ENCODE results near the gene GLYATL1B. TPM values are rescaled to one million over a fixed set of nuclear protein-coding genes. Genes with fewer than 3 reads are reported as not detected.

The GLYATL1B gene
- total and polyA plus RNA-seq, 2 donors from 2014 or later: not detected

- TF ChIP-seq CTCF (IDR thresholded peaks at IDR 0.05; ENCODE audit: borderline replicate concordance, extremely low read depth, insufficient read depth): no peak
- peaks cover 3 to 20% (median 14%) of the 10 kb centered on the region in 3 donors for H3K4me1 ChIP-seq (ENCODE audit: control insufficient read depth in 2 of 3, insufficient read depth in 2 of 3, low read depth in 1 of 3, low read length in 3 of 3)
- intact Hi-C loops (cut with DNase I): no loop called here
- no peak overlapping the region for H3K4me3 ChIP-seq (ENCODE audit: low read length in 3 of 3)
- H3K9me3 ChIP-seq (ENCODE audit: control insufficient read depth in 2 of 3, insufficient read depth in 1 of 3, low read length in 3 of 3): no peaks in the 10 kb centered on the region
- DNase-seq (no peak), FAIRE-seq (no peak)
- peaks cover 0 to 5% (median 0%) of the 10 kb centered on the region in 3 donors for H3K36me3 ChIP-seq (ENCODE audit: control insufficient read depth in 2 of 3, insufficient read depth in 3 of 3, low read length in 3 of 3)
- no peaks in the 10 kb centered on the region for H3K27me3 ChIP-seq (ENCODE audit: control insufficient read depth, insufficient read depth, low read length)
- H3K9ac ChIP-seq (ENCODE audit: low read length in 3 of 3): no peak overlapping the region
- no peak overlapping the region for H3K27ac ChIP-seq (ENCODE audit: low read depth in 2 of 2, low read length in 2 of 2)
These were observed 55.1 kb downstream of the GLYATL1B start for GRCh38 chr11:59141191-59141590.

- DNase-seq: no peak
- Histone ChIP-seq H3K9me3 (ENCODE audit: control insufficient read depth in 2 of 3, insufficient read depth in 1 of 3, low read length in 3 of 3) (no peaks in the 10 kb centered on the region), H3K27ac (ENCODE audit: low read depth in 2 of 2, low read length in 2 of 2) (peak overlapping the region; percentile 96 to 99), H3K36me3 (ENCODE audit: control insufficient read depth in 2 of 3, insufficient read depth in 3 of 3, low read length in 3 of 3) (peaks cover 0 to 5% (median 0%) of the 10 kb centered on the region in 3 donors), H3K4me1 (ENCODE audit: control insufficient read depth in 2 of 3, insufficient read depth in 2 of 3, low read depth in 1 of 3, low read length in 3 of 3) (peaks cover 3 to 17% (median 14%) of the 10 kb centered on the region in 3 donors), H3K27me3 (ENCODE audit: control insufficient read depth, insufficient read depth, low read length) (no peaks in the 10 kb centered on the region), H3K4me3 (ENCODE audit: low read length in 3 of 3) (peak overlapping the region; percentile 86 to 97 (median 94)), H3K9ac (ENCODE audit: low read length in 3 of 3) (peak overlapping the region; percentile 4 to 86 (median 85))
- intact Hi-C loops (cut with DNase I): no loop called here
- no peak for FAIRE-seq
- TF ChIP-seq CTCF (IDR thresholded peaks at IDR 0.05; ENCODE audit: borderline replicate concordance, extremely low read depth, insufficient read depth): no peak
These were observed 55.8 kb downstream of the GLYATL1B start for GRCh38 chr11:59141673-59142460.

GRCh38 chr11:59142530-59143507 is 56.7 kb downstream of the GLYATL1B start, which contains the start of gene FAM111A:
Gene FAM111A (plus strand): TSS chr11:59142856. CDS start chr11:59148873, 6,017 bp downstream.
- H3K4me3 ChIP-seq (ENCODE audit: low read length in 3 of 3): peak within 1 kb of the TSS; percentile 86 to 97 (median 94)
- H3K9me3 ChIP-seq (ENCODE audit: control insufficient read depth in 2 of 3, insufficient read depth in 1 of 3, low read length in 3 of 3): no peaks in the 10 kb centered on the region
- H3K4me1 ChIP-seq (ENCODE audit: control insufficient read depth in 2 of 3, insufficient read depth in 2 of 3, low read depth in 1 of 3, low read length in 3 of 3): peaks cover 3 to 17% (median 14%) of the 10 kb centered on the region in 3 donors
- TF ChIP-seq CTCF (IDR thresholded peaks at IDR 0.05; ENCODE audit: borderline replicate concordance, extremely low read depth, insufficient read depth): no peak
- peak within 1 kb of the TSS; percentile 96 to 99 for H3K27ac ChIP-seq (ENCODE audit: low read depth in 2 of 2, low read length in 2 of 2)
- H3K9ac ChIP-seq (ENCODE audit: low read length in 3 of 3): peak within 1 kb of the TSS; percentile 85 to 97 (median 86)
- intact Hi-C loops (cut with DNase I): no loop called here
- peak; percentile 92 to 96 (median 95) for DNase-seq
- FAIRE-seq: no peak
- H3K36me3 ChIP-seq (ENCODE audit: control insufficient read depth in 2 of 3, insufficient read depth in 3 of 3, low read length in 3 of 3): peaks cover 0 to 2% (median 0%) of the 10 kb centered on the region in 3 donors
- no peaks in the 10 kb centered on the region for H3K27me3 ChIP-seq (ENCODE audit: control insufficient read depth, insufficient read depth, low read length)

Data from kidney (tissue), 14 donors.